CD4-positive, alpha-beta T cell treated with Interferon alpha-2 for 1 hour (primary cell): ENCODE data around the gene OGFOD2.
"Not testable (repeated sequence)": the region's sequence is repeated elsewhere in the genome, so short reads cannot be mapped to it uniquely, and the experiment has no call there.

Source experiments
- DNase-seq, 2 donors: peaks; one replicate each; pipeline ENCODE4 v3.0.0-alpha.2; 2020 to 2022

OGFOD2 gene

DNA sequence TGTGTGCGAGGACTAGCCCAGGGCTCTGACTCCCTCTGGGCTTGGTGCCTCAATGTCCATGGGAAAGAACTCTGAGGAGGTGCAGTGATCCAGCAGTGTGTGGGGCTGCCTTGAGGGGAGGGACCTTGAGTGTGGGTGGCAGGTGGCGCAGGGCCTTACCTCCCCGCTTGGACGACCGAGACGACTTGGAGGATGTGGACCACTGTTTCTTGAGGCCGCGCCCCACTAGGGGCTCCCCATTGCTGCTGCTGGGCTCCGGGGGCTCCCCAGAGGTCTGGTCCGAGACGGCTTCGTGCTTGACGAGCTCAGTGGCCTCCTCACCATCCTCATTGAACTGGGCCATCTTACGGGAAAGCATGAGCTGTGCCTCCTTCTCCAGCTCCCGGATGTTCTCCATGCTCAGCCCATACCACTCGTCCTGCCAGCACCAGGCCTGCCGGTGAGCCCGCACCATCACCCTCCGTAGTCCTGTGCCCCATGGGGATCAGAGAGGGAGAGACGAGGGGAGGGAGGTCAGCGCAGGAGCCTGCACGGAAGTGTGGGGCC is 30.1 kb downstream of the OGFOD2 start:
- DNase-seq: no peak

DNA sequence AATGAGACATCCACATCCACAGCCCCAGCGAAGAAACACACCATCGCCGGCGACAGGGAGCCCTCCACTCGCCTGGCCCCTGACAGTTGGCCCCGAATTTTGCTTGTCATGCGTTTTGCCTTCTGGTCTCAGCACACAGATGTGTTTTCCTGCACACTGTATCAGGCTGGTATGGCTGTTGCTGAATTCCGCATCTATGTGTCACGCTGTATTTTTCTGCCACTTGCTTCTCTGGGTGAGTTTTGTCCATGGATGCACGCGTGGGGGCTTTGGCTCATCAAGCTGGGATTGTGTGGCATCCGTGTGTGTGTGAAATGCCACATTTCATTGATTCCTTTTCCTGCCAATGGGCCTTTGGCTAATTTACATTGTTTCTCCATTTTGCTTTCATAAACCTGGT is 31.9 kb downstream of the OGFOD2 start:
- DNase-seq: no peak

DNA sequence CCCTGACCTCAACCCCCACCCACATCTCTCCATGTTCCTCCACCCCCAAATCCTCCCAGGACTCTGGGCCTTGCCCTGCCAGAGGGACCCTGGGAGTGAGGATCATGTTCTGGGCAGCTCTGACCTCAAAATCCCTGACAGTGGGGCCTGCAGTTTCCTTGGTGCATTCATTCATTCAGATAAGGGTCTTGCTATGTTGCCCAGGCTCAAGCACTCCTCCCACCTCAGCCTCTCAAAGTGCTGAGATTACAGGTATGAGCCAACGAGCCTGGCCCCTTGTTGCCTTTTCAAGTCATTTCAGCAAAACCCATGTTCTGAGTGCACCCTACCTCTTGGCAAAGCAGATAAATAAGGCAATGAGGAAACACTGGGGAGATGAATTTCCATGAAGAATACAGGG is 35.1 kb downstream of the OGFOD2 start:
- DNase-seq: no peak

DNA sequence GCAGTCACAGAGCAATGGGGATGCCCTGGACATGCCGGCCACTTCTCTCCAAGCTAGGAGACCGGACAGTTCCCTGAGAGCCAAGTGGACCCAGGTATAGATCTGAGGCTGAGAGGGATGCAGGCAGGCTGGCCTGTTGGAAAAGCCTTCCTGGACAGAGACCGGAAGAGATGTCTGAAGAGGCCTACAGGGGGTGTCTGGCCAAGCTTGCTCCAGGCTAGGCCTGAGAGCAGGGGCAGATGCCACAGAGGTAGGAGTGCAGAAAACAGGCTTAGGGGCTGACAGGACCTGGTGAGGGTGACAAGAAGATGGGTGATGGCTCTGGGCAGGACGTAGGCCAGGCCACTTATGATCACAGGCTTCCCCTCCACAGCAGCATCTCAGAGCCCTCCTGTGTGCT is 35.6 kb downstream of the OGFOD2 start:
- no peak for DNase-seq

DNA sequence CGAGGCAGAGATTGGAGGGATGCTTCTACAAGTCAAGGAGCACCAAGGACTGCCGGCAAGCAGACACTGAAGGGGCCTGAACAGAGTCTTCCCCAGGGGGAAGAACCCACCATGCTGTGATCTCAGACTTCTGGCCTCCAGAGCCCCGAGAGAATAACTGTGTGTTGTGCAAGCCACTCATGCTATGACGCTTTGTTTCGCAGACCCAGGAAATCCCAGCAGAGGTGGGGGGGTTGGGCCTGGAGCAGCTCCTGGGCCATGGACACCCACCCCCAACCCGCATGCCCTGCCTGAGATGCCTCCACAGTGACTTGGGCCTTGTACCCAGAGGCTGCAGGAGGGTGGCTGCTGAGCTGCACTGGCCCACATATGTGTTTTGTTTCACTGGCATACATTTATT is 36.7 kb downstream of the OGFOD2 start:
- no peak for DNase-seq

DNA sequence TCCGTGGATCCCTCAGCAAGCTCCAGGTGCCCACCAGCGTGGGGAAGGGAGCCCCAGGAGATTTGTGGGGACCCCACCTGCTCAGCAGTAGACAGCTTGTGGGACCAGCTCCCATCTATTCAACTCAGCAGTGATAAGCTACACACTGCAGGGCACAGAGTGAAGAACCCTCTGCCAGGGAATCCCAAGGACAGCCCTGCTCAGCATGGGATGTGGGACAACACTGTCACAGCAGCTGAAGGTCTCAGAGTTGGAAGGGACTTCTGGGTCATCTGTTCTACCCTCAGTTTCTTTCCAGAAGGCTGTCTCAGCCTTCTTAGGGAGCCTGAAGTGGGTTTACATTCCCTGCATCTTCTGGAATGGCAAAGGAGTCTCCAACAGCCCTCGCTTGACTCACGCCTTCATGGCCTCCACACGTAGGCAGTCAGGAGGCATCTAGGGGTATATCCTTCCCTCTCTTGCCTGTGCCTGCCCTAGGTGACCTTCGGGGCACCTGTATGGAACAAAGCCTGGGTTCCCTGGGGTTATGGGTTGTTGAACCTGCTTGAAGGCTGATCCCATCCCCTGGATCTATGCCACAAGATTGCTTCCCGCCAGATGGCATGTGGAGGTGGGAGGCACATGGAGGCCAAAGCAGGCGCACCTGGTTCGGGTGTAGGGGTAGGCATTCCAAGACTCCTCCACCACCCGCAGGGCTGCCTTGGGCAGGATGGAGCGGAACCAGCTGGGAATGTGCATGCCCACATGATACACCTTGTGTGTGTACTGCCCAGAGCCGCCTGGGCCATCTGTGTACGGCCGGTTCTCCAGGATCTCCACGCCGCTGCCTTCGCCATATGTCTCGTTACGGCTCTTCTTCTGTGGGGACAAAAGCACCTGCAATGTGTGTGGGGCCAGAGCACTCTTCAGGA is 38.4 kb downstream of the OGFOD2 start:
- no peak for DNase-seq

DNA sequence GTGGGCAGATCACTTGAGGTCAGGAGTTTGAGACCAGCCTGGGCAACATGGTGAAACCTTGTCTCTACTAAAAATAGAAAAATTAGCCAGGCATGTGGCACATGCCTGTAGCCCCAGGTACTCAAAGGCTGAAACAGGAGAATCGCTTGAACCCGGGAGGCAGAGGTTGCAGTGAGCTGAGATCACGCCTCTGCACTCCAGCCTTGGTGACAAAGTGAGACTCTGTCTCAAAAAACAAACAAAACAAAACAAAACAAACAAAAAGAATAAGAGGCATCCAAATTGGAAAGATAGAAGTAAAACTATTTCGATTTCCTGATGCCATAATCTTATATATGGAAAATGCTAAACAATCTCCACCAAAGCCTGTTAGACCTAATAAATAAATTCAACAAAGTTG is 39.4 kb downstream of the OGFOD2 start:
- DNase-seq: not testable (repeated sequence)

DNA sequence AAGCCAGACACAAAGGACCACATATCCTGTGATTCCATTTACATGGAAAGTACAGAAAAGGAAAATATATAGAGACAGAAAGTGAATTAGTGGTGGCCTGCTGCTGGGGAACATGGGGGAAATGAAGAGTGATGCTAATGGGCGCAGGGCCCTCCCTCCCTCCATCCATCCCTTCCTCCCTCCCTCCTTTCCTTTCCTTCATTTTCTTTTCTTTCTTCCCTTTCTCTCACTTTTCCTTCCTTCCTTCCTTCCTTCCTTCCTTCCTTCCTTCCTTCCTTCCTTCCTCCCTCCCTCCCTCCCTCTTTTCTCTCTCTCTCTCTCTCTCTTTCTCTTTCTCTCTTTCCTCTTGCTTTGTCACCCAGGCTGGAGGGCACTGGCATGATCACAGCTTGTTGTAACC is 42.7 kb downstream of the OGFOD2 start:
- DNase-seq: no peak

DNA sequence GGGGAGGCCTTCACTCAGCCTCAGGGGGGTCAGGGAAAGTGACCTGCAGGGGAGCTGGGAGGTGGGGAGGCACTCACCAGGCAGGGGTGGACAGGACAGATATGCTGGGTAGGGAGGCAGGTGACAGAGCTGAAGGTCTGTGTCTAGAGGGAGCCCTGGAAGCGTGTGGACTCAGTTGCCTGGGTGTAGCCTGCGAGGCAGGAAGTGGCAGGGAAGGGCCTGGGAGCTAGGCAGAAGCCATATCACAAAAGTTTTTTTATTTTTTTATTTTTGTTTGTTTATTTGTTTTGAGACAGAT is 44.7 kb downstream of the OGFOD2 start:
- DNase-seq: no peak

DNA sequence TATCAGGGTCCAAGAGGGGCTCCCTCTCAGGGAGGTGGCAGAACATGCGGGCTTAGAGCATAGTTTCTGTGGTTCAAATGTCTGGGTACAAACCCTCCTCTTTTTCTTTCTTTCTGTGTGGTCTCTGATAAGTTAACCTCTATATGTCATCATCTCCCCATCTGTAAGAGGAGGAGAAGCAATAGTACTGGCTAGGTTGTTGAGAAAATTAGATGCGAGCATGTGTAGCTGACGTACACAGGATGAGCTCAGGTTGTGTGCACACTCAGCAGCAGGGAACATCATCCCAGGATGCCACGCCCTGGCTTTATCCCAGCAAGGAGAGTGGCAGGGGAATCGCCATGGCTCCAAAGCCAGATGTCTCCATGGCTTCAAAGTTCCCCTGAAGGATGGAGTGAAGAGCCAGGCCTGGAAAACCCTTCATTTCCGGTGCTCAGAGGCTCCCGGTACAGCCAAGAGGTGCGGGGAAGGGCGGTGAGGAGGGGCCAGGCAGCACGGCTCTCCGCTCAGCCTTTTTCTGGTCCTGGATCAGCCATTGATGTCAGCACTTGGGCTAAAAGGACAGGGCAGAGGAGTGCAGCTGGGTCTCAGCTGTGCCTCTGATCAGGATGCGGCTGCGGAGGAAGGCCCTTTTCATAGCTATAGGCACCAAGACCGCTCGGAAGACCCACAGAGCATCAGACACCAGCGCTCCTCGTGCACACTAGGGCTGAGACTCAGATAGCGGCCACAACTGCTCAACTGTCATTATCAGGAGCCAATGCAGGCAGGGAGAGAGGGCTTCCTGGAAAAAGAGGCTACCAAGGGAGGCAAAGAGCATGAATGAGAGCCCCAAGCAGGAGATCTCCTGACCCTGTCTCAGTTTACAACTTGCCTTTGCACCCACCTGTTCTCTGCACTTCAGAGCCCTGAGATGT is 46.9 kb downstream of the OGFOD2 start:
- no peak for DNase-seq

DNA sequence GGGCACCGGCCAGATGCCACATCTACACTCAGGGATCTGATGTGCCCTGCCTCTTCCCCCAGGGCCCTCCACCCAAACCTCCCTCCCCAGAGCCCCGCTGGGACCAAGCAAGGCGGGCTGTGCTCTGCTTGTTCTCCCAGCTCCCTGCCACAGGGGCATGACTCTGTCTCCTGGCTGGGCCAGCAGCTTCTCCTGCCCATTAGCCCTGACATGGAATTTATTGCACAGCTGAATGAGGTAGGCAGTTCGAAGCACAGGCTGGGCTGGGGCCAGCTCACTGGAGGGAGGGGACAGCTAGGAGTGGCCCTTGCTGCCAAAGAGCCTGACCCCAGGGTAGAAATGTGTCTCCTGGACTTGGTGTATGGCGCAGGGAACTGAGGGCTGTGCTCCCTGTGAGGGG is 47.8 kb downstream of the OGFOD2 start:
- DNase-seq: no peak

DNA sequence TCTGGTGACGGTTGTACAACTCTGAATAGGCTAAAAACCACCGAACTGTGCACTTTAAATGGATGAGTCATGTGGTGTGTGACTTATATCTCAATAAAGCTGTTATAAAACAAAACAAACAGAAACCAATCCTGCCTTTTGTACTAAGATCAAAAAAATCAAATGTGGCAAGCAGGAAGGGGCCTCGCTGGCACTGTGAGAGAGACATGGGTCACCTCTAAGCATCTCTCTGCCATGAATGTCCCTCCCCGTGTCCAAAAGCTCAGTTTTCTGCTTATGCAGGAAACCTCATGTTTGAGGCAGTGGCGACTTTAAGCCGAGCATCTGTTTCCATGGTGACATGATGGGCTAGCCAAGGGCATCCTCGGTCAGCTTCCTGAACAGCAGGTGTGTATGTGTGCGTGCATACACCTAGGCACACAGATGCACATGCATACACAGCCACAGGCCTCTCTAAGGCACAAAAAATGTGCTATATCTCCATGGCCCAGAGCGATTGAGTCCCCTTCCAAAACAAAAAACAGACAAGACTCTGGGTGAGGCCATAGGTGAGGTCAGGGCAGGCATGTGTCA is 49.9 kb downstream of the OGFOD2 start:
- no peak for DNase-seq

DNA sequence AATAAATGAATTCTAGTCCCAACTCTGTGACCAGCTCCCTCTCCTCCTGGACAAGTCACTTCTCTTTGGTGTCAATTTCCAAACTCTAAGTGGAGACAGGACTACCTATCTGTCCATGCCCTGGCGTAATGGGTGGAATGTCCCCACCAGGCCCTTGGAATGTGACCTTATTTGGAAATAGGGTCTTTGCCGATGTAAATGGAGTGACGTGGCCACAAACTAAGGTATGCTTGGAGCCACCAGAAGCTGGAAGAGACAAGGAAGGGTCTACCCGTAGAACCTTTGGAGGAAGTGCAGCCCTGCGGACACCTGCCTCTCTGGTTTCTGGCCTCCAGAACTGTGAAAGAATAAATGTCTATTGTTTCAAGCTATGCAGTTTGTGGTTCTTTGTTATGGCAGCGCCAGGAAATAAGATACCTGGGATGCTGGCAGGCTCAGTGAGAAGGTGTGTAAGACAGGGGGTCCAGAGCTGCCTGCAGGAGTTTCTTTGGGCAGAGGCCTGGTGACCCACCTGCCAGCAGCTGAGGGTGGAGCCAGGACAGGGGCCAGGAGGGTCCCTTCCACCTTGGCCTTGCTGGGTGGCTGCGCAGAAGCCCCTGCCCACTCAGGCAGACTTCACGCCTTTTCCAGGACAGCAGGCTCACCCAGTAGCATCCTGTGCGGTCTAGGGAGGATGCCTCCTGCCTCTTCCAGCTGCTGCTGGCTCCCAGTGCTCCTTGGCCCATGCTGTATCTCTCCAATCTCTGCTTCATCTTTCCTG is 51.2 kb downstream of the OGFOD2 start:
- DNase-seq: no peak

DNA sequence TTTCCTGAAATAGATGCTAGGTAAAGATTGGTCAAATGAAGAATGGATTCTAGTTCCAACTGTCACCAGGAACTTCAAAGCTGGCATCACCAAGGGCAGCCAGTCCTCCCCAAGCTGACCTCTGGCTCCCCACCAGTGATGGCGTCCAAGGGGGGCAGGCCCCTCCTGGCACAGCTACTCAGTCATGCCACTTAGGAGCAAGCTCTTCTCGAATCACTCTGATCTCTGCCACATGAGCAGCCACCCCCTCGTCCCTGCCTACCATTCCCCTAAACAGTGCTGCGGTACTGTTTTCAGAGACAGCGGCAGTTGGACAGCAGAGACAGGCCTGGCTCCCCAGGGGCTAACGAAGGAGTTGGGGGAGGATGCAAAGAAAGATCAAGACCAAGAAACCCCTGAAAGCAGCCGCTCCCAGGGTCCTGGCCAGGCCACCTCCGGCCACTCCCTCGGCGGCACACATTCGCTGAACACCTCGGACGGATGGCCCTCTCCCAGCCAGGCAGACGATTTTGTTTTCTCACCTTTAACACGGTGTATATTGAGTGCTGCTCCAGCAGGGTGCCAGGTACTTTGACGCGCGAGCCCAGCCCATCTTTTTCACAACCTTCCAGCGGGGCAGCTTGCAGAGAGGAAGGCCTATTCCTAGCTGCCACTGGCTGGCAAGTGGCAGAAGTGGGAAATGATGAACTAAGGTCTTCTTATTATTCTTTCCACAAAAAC is 52.8 kb downstream of the OGFOD2 start:
- no peak for DNase-seq

DNA sequence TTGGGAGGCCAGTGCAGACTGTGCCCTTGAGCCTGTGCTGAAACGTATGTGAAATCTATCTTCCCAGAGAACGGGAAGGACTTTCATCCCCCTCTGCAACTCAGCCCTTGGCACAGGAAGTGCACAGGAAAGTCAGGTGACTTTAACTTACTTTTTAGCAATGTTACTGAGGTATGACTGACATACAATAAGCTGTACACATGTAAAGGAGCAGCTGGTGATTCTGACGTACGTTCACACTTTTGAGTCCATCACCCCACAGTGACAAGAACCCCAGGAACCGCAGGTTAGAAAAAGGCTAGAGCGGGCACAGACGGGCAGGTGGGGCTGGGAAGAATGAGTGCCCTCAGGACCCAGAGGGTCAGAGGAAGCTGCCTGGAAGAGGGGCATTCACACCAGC is 53.4 kb downstream of the OGFOD2 start:
- DNase-seq: no peak

DNA sequence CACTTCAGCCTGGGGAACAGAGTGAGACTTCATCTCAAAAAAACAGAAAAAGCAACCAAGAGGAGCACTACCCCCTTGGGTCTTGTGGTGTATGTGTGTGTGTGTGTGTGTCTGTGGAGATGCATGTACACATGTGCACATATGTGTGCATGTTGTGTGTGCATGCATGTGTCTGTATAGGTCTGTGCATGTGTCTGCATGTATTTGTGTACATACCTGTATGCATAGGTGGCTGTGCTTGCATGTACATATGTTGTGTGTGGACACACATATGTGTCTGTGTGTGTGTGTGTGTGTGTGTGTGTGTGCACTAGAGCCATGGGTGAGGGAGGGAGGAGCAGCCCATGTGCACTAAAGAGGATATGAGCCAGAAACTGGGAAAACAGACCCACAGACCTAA is 54.5 kb downstream of the OGFOD2 start:
- DNase-seq: no peak
